Umbilical cord (tissue), 2 donors: Measurements from ENCODE around the gene GSK3A. TPM values are rescaled to one million over a fixed set of nuclear protein-coding genes. Genes with fewer than 3 reads are reported as not detected.

Experiments
- DNase-seq: peaks from one replicate; pipeline ENCODE4 v3.0.0-alpha.2; 2015; ENCODE audit warnings: low spot score
- total RNA-seq: library from RNA; depleted of rRNA; stranded (reverse); fragments of >200 nt; gene quantifications from one replicate; pipeline ENCODE4 v1.2.3, GENCODE V29; 2014; ENCODE audit warnings: low replicate concordance; ENCODE audit not compliant: insufficient read depth

GSK3A gene
- 7.2 TPM for total RNA-seq

DNA sequence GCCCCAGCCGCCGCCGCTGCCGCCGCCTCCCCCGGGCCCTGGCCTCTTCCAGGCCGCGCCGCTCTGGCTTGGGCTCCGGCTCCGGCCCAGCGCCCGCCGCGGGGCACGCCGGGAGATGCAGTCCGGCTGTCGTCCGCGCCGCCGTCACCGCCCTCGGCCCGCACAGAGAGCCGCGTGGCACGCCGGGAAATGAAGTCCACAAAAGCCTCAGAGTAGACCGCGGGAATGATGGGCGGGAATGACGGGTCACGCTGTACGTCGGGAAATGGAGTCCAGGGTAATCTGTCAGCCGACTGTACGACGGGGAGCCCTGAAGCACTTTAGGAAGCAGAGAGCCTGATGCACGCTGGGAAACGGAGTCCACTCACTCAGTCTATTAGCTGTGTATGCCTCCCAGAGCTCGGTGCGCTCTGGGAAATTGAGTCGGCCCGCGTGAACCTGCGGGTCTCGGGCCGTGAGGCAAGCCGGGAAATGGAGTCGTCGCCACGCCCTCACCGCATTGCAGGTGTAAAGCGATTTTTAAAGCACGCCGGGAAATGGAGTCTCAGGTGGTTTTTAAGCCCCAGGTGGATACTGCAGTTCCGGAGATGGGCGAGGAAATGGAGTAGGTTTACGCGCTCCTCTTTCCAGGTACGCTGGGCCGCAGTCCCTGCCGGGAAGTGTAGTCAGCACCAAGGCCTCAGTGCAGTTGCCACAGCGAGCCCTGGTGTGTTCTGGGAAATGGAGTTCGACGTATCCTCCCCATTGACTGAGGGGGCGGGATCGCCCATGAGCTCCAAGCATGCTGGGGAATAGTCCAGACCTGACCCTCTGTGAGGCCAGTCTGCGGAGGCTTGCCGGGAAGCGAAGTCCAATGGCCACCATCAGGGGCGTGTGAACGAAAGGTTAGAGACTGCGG is at the start of gene GSK3A:
Gene GSK3A (minus strand): TSS at position 91 of the 898 bp plus-strand sequence. CDS start 137 bp downstream, outside the sequence.
- DNase-seq = peak; percentile 100

DNA sequence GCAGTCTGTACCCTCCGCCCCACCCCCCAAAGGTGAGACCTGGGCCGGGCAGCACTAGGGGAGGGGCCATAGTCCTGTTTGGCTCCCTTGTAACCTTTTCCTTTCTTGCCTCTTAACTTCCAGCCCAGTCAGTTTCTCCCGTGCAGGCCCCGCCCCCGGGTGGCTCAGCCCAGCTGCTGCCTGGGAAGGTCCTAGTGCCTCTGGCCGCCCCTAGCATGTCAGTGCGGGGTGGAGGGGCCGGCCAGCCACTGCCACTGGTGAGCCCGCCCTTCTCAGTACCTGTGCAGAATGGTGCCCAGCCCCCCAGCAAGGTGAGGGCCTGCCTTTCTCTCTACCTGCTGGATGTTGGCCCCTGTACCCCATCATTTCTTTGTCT is 49.0 kb upstream of the GSK3A start:
- DNase-seq = no peak

DNA sequence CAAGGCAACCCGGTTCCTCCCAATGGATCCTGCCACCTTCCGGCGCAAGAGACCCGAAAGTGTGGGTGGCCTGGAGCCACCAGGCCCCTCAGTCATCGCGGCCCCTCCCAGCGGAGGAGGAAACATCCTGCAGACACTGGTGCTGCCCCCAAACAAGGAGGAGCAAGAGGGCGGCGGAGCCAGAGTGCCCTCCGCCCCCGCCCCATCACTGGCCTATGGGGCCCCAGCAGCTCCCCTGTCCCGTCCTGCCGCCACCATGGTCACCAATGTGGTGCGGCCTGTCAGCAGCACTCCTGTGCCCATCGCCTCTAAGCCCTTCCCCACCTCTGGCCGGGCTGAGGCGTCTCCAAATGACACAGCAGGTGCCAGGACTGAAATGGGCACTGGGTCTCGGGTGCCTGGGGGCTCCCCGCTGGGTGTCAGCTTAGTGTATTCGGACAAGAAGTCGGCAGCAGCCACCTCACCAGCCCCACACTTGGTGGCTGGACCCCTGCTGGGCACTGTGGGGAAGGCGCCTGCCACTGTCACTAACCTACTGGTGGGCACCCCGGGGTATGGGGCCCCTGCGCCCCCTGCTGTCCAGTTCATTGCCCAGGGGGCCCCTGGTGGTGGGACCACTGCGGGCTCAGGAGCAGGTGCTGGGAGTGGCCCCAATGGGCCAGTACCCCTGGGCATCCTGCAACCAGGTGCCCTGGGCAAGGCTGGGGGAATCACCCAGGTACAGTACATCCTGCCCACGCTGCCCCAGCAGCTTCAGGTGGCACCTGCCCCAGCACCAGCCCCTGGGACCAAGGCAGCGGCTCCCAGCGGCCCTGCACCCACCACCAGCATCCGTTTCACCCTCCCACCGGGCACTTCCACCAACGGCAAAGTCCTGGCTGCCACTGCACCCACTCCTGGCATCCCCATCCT is 48.4 kb upstream of the GSK3A start:
- no peak for DNase-seq

DNA sequence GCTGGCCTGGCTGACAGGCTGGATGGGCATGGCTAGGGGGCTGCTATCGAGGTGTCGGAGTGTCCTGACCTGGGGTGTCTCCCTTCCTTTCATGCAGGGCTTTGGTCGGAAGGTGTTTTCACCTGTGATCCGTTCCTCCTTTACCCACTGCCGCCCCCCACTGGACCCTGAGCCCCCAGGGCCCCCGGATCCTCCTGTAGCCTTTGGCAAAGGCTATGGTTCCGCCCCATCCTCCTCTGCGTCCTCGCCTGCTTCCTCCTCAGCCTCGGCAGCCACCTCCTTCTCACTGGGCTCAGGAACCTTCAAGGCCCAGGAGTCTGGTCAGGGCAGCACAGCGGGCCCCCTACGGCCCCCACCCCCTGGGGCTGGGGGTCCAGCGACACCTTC is 47.7 kb upstream of the GSK3A start:
- no peak for DNase-seq

DNA sequence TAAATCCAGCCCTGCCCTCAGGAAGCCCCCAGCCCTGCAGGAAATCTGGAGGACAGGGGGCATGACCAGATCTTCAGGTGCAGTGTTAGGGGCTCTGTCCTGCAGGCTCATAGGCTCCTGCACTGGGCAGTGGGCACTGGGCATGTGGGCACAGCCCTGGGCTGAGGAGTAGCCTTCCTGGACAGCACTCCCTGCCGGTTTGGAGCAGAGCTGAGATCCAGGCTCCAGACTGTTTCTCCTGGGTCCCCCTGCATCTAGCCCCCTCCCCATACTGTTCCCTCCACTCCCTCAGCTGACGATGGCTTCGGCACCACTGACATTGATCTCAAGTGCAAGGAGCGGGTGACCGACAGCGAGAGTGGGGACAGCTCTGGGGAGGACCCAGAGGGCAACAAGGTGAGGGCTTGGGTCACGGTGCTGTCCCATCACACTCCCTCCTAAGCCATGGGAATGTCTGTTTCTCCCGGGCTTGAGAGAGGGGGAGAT is 47.2 kb upstream of the GSK3A start:
- DNase-seq = no peak

DNA sequence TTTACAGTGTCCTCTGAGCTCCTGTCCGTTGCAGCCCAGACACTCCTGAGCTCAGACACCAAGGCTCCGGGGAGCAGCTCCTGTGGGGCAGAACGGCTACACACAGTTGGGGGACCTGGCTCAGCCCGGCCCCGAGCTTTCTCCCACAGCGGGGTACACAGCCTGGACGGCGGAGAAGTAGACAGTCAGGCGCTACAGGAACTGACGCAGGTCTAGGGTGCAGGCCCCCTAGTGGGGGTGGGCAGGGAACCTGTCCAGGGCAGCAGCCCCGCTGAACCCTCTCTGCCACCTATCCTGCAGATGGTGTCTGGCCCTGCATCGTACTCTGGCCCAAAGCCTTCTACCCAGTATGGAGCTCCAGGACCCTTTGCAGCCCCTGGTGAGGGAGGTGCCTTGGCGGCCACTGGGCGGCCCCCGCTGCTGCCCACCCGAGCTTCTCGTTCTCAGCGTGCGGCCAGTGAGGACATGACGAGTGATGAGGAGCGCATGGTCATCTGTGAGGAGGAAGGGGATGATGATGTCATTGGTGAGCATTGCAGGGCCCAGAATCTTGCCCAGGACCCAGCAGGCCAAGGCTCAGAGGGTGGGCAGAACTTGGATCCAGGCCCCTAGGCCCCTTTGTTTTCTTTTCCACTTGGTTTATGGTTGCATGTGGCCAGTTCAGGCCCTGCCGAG is 46.6 kb upstream of the GSK3A start:
- no peak for DNase-seq

DNA sequence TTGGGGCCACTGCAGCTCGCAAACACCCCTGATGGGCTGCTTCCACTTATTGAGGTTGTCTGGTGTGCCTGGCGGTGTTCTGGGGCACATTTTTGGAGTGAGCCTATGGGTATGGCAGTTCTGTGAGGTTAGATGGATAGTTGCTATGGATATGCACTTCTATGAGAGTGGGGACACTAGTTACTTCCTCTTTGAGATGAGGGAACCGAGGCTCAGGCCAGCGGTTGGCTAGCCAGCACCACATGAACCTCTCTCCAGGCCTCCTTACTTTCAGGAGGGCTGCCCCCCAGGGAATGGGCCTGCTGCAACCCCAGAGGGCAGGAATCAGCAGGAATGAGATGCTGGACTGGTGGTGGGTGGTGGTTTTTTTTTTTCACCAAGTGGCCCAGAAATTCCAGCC is 46.0 kb upstream of the GSK3A start:
- DNase-seq = no peak

DNA sequence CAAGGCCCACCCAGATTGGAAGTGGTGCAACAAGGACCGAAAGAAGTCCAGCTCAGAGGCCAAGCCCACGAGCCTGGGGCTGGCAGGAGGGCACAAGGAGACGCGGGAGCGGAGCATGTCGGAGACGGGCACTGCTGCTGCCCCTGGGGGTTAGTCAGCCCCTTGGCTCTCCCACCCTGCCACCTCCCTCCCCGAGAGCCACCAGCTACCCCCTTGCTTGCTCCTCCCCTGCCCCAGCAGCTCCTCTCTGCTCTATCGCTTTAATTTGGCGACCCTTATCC is 45.4 kb upstream of the GSK3A start:
- no peak for DNase-seq

DNA sequence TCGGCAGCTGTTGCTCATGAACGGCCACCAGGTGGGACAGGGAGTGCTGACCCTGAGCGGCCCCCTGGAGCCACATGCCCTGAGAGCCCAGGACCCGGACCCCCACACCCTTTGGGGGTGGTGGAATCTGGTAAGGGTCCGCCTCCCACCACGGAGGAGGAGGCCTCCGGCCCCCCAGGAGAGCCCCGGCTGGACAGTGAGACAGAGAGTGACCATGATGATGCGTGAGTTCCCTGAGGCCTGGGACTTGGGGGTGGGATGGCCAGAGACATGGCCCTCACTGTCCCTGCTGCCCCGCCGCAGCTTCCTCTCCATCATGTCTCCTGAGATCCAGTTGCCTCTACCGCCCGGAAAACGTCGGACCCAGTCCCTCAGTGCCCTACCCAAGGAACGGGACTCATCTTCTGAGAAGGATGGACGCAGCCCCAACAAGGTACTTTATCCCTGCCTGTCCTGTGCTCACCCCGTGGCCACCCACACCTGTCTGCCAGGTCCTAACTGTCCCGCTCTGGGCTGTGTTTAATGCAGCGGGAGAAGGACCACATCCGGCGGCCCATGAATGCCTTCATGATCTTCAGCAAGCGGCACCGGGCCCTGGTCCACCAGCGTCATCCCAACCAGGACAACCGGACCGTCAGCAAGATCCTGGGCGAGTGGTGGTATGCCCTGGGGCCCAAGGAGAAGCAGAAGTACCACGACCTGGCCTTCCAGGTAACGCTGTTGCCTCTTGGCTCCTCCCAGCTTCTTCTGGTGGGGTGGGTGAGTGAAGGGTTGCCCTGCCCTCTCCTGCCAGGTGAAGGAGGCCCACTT is 44.8 kb upstream of the GSK3A start:
- no peak for DNase-seq

DNA sequence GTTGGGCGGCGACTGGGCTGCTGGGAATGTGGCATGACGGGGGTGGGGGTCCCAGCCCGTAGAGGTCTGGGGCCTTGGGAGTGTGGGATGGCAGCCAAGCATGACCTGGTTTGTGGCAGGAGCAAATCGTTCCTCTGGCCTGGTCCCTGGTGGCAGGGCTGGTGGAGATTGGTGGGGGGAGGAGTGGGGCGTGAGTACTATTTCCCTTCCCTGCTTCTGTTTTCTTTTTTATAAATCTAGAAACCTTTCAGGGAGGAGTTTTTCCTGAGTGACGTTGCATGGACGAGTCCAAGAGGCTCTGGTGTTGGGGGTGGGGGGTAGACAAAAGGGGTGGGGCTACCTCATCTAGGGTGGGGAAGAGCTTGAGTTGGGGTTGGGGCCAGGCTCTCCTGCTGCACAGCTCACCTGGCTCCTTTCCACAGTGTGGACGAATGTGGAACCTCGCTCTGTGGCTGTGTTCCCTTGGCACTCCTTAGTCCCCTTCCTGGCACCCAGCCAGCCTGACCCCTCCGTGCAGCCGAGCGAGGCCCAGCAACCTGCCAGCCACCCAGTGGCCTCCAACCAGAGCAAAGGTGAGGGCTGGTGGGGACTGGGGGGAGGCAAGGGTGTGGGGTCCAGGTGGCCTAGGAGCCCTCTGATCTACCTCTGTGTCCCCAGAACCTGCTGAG is 44.1 kb upstream of the GSK3A start:
- DNase-seq = no peak

DNA sequence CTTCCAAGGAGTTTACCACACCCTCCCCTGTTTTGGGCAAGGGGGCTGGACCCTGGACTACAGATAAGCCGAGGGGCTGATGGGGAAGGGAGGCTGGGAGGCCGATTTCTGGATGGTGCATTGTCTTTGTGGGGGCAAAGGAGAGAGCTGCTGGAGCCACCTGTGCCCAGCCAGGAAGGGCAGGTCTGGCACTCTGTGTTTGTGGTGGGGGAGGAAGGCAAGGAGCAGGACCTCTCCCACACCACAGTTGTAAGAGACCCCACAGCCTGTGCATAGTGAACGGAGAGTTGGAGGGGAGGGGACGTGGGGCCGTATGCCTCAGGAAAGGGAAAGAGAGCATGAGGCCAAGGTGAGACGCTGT is 43.6 kb upstream of the GSK3A start:
- DNase-seq = no peak

DNA sequence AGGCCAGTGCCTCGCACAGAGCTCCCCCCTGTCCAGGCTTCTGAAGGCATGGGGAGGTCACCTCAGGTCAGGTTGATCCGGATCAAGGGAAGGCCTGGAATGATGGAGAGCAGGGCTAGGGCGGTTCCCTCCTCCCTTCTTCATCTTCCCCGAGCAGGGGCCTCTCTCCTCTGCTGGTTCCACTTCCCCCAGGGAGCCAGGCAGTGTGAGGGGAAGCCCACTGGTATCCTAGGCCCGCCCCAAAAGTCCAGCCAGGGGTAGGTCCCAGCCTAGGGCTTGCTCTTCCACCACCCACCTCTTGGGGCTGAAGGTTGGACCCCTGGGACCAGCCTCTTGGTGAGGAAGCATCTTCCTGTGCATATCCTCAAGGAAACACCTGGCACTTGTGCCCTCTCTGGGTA is 43.1 kb upstream of the GSK3A start:
- DNase-seq = peak; percentile 66

DNA sequence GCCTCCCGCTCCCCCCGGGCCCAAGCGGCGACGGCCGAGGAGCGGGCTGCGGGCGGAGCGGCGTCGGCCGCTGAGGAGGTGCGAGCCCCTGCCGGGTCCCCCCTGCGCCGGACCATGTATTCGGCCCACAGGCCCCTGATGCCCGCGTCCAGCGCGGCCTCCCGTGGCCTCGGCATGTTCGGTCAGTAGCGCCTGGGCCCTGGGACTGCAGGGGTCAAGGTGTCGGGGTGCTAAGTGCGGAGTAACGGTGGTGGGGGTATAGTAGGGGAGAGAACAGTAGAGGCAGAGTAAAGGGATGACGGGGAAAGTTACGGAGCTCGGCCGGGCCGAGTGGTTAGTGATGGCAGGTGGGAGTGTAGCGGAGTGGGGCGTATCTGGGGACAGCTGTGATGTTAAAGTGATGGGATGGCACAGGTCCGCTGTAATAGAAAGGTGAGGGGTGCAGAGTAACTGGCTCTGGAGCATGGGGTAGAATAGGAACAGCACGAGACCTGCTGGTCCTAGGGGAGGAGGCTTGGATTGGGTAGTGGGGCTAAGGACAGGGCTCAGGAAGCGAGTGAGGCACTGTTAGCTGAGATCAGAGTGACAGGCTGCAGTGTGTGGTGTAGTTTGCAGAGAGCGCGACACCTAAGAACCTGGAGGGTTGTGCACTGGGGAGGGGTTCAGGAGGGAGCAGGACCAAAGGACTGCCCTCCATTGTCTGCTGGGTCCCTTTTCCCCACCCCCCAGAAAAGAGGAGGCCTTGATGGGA is 42.4 kb upstream of the GSK3A start:
- DNase-seq = no peak

DNA sequence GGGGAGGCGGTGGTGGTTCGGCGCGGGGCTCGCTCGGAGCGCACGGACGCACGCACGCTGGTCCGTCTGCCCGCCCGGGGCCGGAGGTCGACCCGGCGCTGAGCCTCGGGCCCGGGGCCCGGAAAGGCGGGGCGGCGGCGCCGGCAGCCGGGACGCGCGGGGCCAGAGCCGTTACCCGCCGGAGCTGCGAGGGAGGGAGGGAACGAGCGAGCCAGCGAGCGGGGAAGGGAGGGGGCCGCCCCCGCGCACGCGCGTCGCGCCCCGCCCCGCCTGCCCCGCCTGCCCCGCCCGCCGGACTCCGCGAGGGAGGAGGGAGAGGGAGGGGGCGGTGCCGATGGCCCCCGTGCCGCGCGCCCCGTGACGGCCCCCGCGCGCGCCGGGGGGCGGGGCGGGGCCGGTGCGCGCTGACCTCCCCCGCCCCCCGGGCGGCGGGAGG is 41.7 kb upstream of the GSK3A start:
- peak; percentile 85 for DNase-seq

DNA sequence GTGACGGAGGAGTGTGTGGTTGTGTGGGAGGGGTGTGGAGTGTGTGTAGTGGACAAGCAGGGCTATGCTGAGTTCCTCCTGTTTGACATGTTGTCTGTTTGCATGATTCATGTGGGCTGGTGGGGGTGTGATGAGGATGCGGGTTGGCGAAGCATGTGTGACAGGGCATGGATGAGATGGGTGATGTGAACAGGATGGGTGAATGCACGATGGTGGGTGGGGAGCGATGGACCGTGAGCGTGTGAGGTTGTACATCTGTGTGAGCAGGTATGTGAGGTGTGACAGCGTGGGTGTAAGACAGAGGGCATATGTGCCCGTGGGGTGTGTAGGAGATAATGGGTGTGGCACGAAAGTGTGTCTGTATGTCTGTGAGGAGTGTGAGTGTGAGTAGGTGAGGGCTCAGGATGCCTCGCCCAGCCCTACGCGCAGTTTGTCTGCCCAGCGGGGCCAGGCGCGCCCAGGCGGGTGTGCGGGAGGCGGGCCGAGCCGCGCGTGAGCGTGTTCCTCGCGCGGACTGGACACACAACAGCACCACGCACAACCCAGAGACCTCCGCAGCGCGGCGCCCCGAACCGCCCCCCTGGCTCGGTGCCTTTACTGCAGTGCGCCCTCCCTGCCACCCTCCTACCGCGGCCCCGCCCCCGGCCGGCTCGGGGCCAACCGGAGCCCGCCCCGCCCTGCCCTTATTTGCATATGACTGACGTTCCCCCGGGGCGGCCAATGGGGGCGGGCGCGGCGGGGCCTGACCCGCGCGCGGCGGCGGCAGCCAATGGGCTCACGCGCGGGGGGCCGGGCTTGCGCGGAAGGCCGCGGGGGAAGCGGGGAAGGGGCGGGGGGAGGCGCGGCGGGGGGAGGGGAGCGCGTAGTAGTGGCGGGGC is 41.0 kb upstream of the GSK3A start:
- DNase-seq = peak; percentile 97

DNA sequence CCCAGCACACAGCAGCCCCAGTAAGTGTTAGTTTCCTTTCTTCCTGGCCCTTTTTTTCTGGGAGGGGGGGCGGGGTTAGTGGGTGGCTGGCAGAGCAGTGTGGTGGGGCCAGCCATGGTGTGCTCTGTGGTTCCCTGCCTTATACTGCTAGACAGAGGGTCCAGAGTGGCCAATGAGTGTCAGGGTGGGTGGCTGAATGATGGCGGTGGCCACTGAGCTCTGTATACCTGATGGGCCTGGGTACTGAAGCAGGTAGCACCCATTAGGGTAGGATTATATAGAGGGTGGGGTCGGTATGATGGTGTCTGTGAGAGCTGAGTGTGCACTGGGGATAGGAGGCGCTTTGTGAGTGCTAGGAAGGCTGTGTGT is 40.4 kb upstream of the GSK3A start:
- no peak for DNase-seq

DNA sequence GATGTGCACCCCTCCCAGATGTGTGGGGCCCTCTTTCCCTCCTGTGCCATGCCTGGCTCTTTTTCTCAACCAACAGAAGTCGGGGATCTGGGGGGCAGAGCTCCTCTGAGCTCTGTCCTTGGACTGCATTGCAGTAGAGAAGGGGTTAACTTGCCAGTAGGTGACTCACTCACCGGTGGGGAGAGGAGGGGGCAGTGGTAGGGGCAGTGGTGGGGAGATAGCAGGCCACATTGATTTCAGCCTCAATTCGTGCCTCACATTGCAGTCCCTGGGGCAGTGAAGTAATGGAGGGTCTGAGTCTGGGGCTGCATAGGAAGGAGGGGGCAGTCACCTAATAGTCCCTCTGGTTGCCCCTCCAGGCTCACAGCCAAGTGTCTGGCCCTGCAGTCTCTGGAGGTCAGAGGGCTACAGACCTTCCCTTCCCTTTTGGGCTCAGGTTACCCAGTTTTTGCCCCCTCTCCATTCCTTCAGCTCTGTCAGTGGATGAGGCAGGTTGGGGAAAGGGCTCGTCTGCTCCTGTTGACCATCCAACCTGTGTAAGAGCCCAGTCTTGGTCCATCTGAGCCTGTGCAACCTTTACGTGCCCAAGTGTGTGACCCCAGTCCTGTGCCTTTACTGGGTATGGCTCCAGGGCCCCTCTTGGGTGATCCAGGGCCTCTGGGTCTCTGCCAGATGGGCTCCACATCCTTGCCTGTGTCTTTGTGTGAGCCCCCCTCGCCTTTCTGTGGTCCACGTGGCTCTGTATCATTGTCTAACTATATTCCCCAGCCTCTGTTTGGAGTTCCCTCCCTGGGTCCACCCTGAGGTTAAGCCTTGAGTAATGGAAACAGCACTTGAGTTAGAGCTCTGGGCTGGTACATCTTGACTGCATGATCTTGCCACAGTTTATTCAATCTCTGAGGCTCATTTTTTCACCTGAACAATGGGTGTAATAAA is 39.7 kb upstream of the GSK3A start:
- DNase-seq = peak; percentile 79
